Measurements from ENCODE around the gene DTD2.
"Not testable (repeated sequence)": the region's sequence is repeated elsewhere in the genome, so short reads cannot be mapped to it uniquely, and the experiment has no call there.

DTD2 gene

GRCh38 chr14:31441273-31442111 is 15.8 kb downstream of the DTD2 start:
- no peak for DNase-seq

- DNase-seq, result no peak
Observed at GRCh38 chr14:31440280-31440679, 17.0 kb downstream of the DTD2 start.

- DNase-seq, result no peak
Observed at GRCh38 chr14:31439561-31439960, 17.7 kb downstream of the DTD2 start.

DNA sequence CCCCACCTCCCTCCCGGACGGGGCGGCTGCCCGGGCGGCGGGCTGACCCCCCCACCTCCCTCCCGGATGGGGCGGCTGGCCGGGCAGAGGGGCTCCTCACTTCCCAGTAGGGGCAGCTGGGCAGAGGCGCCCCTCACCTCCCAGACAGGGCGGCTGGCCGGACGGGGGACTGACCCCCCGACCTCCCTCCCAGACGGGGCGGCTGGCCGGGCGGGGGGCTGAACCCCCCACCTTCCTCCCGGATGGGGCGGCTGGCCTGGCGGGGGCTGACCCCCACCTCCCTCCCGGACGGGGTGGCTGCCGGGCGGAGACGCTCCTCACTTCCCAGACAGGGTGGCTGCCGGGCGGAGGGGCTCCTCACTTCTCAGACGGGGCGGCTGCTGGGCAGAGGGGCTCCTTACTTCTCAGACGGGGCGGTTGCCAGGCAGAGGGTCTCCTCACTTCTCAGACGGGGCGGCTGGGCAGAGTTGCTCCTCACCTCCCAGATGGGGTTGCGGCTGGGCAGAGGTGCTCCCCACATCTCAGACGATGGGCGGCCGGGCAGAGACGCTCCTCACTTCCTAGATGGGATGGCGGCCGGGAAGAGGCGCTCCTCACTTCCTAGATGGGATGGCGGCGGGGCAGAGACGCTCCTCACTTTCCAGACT is 20.1 kb downstream of the DTD2 start:
- DNase-seq, result not testable (repeated sequence)

- no peak for DNase-seq
Observed at GRCh38 chr14:31435276-31435675, 22.0 kb downstream of the DTD2 start.

- no peak for DNase-seq
Observed at GRCh38 chr14:31430634-31431264, 26.6 kb downstream of the DTD2 start.

- no peak for DNase-seq
Observed at GRCh38 chr14:31429791-31430190, 27.5 kb downstream of the DTD2 start.

DNA sequence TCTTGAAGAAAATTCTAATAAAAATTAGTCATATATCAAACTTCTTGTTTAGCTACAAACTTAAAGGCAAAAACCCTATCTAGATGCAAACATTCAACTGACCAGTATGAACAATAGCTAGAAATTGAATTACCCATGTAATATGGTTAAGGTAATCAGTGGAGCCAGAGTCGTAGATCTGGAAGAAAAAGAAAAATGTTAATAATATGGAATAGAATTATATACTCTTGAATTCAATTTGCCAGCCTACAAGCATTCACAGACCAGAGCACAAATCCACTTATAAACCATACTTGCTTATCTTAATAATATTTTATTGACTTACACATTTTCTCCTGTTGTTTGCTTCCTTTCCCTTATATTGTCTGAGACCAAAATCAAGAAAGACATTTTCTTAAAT is 29.3 kb downstream of the DTD2 start:
- DNase-seq, result no peak

DNA sequence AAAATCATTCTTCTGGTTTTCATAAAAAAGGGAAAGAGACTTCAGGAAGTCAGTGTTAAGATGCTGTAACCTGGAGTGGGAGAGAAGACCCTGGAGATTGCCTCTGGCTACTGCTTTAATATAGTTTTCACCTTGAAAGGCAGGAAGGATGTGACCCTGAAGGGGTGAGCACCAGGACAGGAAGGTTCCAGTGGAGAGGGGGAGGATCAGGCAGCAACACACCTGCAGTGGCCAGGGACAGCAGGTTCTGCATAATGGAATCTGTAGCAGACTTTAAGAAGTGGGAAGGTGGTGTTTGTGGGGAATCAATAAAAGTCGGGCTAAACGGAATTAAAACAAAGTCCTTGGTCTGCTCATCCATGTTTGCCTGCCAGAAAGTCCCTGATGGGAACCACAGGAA is 30.6 kb downstream of the DTD2 start:
- DNase-seq, result no peak

DNA sequence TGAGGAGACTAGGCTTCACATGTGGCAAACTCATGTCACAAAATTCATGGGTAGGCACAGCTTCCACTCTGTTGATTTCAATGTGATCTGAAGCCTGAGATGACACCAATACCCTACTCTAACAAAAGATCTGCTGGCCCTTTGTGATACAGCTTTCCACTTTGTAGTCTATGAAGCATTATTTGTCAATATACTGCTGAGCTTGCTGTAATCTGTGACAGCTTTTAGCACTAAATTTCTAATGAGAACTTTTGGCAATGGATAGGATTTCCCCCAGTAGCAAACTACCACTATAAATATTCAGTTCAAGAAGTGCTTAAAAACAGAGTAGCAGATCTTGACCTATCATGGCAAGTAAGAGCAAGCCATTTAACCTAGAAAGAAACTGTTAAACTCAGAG is 31.4 kb downstream of the DTD2 start:
- DNase-seq, result no peak

- no peak for DNase-seq
Observed at GRCh38 chr14:31421200-31421599, 36.1 kb downstream of the DTD2 start.

DNA sequence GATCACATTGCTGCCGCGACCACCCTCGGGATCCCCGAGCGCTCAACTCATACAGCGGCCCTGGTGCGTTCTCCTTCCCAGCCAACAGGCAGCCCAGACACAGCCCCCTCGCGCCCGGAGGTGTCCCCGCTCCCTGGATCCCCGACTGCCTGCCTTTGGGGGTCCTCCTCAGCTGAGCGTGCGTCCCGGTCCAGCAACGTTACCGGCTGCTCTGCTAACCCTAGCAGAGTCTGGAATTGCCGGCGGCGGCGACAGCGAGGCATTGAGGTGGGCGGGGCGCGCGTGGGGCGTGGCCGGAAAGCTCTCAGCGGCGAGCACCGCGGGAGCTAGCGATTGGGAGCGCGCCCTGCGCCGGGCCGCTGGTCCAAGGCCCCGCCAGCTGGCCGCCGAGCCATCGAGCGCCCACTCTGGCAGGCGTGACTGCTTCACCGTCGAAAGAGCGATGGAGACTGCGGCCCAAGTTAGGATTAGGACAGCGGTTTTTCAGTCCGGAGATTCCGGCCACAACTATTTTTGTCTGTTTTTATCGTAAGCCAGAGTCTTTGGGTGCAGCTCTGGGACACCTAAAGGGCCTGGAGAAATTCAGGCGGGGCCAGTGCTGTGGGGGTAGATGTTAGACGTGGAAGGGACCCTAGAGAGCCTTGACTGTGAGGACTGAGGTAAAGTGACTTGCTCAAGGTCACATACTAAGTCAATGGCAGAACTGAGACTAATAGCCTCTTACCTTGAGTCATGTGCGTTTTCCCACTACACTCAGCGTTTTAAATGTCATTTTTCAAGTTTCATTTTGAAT is 36.8 kb downstream of the DTD2 start, which contains the start of gene HEATR5A:
TSS of gene HEATR5A (minus strand) at position 232 of the 793 bp plus-strand sequence. CDS start 17,575 bp downstream, outside the sequence.
- peak; percentile 93 for DNase-seq

DNA sequence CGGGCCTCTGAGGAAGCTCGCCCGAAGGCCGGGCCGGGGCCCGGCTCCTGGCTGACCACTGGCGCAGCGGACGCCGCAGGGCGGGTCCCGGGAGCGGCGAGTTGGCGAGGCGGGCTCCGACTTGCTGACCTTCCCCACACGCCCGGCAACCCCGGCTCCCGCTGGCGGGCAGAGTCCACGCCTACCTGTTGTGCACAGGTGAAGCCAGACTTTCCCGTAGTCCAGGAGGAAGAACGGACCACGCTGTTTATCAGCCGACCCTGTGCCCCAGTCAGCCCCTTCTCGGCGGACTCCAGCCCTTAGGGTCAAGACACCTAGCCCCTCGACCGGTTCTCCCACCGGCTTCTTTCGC is 37.4 kb downstream of the DTD2 start:
- DNase-seq, result peak; percentile 44

DNA sequence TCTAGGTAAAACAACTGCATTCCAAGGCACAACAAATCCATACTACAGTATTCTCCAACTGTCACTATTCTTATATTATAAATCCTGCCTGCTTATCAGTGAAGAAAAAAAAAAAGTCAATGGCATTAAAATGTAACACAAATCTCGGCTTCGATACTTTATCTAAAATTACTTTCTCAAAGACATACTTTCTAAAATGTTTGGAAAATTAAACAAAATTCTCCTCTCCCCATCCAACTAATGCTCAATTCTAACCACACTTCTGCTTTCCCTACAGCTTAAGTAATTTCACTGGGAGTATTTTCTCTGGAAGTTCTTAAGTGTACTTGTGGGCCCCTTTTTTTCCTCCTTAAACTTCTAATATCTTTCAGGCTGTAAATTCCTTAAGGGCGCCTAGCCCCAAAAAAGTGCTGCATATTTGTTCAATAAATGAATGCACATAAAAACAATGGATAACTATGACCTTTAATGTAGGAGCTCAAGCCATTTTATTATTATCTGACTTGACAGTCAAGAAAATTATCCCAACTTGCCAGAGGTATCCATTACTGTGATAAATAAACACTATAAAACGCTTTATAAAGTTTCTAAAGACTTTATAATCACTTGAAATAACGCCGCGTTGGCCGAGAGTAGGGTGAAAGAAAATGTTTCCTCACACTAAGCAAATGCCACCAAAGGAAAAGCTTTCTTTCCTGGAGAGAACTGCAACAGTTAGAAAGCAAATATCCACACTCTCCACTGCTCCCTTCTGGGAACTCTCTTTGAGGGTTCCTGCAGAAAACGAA is 37.9 kb downstream of the DTD2 start:
- DNase-seq, result no peak

GRCh38 chr14:31418440-31418839 is 38.9 kb downstream of the DTD2 start:
- DNase-seq, result no peak

GRCh38 chr14:31414190-31414833 is 43.0 kb downstream of the DTD2 start:
- DNase-seq, result no peak

- DNase-seq, result no peak
Observed at GRCh38 chr14:31411218-31411727, 46.0 kb downstream of the DTD2 start.

GRCh38 chr14:31410048-31410650 is 47.2 kb downstream of the DTD2 start:
- DNase-seq, result no peak

- no peak for DNase-seq
Observed at GRCh38 chr14:31408421-31408820, 48.9 kb downstream of the DTD2 start.

DNA sequence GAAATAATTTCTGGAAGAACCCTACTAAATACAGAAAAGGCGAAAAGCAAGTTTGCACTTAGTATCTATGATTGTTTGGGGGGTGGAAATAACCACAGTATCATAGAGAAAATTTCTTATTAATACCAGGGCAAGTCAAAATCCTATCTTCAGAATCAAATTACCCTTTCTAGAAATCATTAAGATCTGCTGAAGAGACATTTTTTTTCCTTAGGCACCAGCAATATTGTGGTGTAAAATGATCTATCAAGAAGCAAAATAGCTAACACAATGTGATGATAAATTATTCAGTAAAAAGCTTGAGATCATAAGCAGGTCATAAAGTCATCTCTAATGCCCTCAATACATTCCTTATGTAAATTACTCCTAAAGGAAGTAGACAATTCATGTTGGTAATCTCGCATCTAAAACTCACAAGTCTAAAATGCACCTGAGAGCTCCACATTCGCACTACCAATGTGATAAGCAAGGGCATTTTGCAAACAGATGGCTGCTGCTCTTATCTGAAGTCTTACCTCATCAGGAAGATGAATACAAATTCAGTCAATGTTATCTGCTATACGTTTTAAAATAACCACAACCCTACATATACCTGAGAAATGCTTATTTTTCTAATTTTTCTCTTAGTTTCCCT is 51.6 kb downstream of the DTD2 start:
- no peak for DNase-seq

- DNase-seq, result no peak
Observed at GRCh38 chr14:31405106-31405505, 52.2 kb downstream of the DTD2 start.
